Body of pancreas (tissue), 4 donors: ENCODE measurements around the gene SERPINA4.

Experiments
- CTCF ChIP-seq, 7 experiments: fragments of 450-650 bp in 4 of 7; fragments of 200-600 bp in 3 of 7; sonication (generic) in 3 of 7; IDR thresholded peaks; one replicate each; pipeline ENCODE4 v1.5.1; 2016 to 2019; ENCODE audit warnings: antibody characterized with exemption in 7 of 7
- POLR2A ChIP-seq, 3 donors: fragments of 450-650 bp; IDR thresholded peaks; one replicate each; pipeline ENCODE4 v1.6.1; 2016; ENCODE audit warnings: antibody characterized with exemption in 3 of 3, mild to moderate bottlenecking in 2 of 3

GRCh38 chr14:94615823-94616570 lies 54.8 kb downstream of the SERPINA4 start:
- TF ChIP-seq CTCF (IDR thresholded peaks at IDR 0.05) (no peak), POLR2A (IDR thresholded peaks at IDR 0.05) (peak; percentile 14 to 63 (median 60))
